ENCODE measurements around the gene SNAPC4. TPM values are rescaled to one million over a fixed set of nuclear protein-coding genes. Genes with fewer than 3 reads are reported as not detected.

The SNAPC4 gene
- total and polyA plus RNA-seq, 2 of the 8 experiments (the other 6 are each of a cell fraction or from before 2014, with no cell fraction given), result 6.9 to 18.1 TPM

GRCh38 chr9:136365775-136366222, 34.2 kb downstream of the SNAPC4 start:
- no peak overlapping the region for H2BK20ac ChIP-seq (ENCODE audit: low read length)
- no peaks in the 10 kb centered on the region for H3K79me2 ChIP-seq (ENCODE audit: control insufficient read depth in 1 of 2, insufficient read depth in 2 of 2, low read length in 2 of 2)
- TF ChIP-seq NRF1 (IDR thresholded peaks at IDR 0.05; ENCODE audit: low read depth, low read length) (no peak), TCF12 (IDR thresholded peaks at IDR 0.05; ENCODE audit: low read depth, low read length) (no peak), SAP30 (IDR thresholded peaks at IDR 0.05; ENCODE audit: insufficient read depth, insufficient replicate concordance, low read length) (no peak), SP1 (IDR thresholded peaks at IDR 0.05; ENCODE audit: low read depth, low read length) (no peak), CHD2 (IDR thresholded peaks at IDR 0.05; ENCODE audit: low read length) (no peak), FOSL1 (IDR thresholded peaks at IDR 0.05; ENCODE audit: insufficient read depth, low read depth, low read length) (no peak), TBP (IDR thresholded peaks at IDR 0.05; ENCODE audit: low read depth, low read length) (no peak), POLR2AphosphoS5 (IDR thresholded peaks at IDR 0.05; ENCODE audit: low read depth, low read length) (no peak), BRCA1 (IDR thresholded peaks at IDR 0.05; ENCODE audit: low read depth, low read length) (no peak), PHF8 (conservative IDR thresholded peaks at IDR 0.05; ENCODE audit: low read depth, low read length) (no peak), GABPA (IDR thresholded peaks at IDR 0.05; ENCODE audit: borderline replicate concordance, insufficient read depth, low read length) (no peak), RBBP5 (IDR thresholded peaks at IDR 0.05; ENCODE audit: borderline replicate concordance, low read depth, low read length) (no peak), RFX5 (IDR thresholded peaks at IDR 0.05; ENCODE audit: borderline replicate concordance, low read depth, low read length) (no peak), SP4 (IDR thresholded peaks at IDR 0.05; ENCODE audit: low read length) (no peak), YY1 (IDR thresholded peaks at IDR 0.05; ENCODE audit: low read depth, low read length) (no peak)
- no peak overlapping the region for H2BK5ac ChIP-seq (ENCODE audit: low read depth, low read length)
- H2BK12ac ChIP-seq (ENCODE audit: low read depth, low read length), result no peak overlapping the region
- peaks cover 0 to 8% (median under 1%) of the 10 kb centered on the region in 4 experiments; a peak in 3 of 7 replicates for H3K4me1 ChIP-seq (replicated peaks in 1 of 4; ENCODE audit: control insufficient read depth in 3 of 4, insufficient read depth in 4 of 4, low read length in 3 of 4)
- no peak overlapping the region for H4K91ac ChIP-seq (replicated peaks; ENCODE audit: insufficient read length, low read length)
- peaks cover 3% of the 10 kb centered on the region for H3K79me1 ChIP-seq (ENCODE audit: low read depth, low read length)
- H3K27ac ChIP-seq (ENCODE audit: low read depth, low read length), result no peak overlapping the region; the same call in 1 of the 2 replicates
- peaks cover 0 to 3% of the 10 kb centered on the region in 2 experiments; a peak in 1 of 4 replicates for H3K9me3 ChIP-seq (ENCODE audit: insufficient read depth in 2 of 2, low read depth in 1 of 2, low read length in 1 of 2)
- CTCF ChIA-PET (ENCODE audit: partially characterized antibody), result interaction anchor here (0.9 to 7.1 kb wide), 10 partner anchors 9 to 252 kb away, joined by 3 to 80 read pairs (median 6); no protein-coding TSS in a partner anchor
- H3K14ac ChIP-seq (ENCODE audit: insufficient read length), result no peak overlapping the region
- POLR2A ChIA-PET (ENCODE audit: partially characterized antibody), result interaction anchor here (0.8 to 15.8 kb wide), 12 partner anchors 10 to 361 kb away, joined by 4 to 137 read pairs (median 4); partner anchors contain the start of genes CARD9 and SNAPC4
- no peak overlapping the region for H4K5ac ChIP-seq (ENCODE audit: insufficient read length, low read depth, low read length)
- peaks cover 0 to 2% (median 0%) of the 10 kb centered on the region in 4 experiments; a peak in 2 of 7 replicates for H3K27me3 ChIP-seq (replicated peaks in 1 of 4; ENCODE audit: control insufficient read depth in 3 of 4, extremely low read depth in 1 of 4, insufficient read depth in 3 of 4, low read length in 3 of 4)
- WGBS, 2 experiments (ENCODE audit: extremely low coverage in 1 of 2, insufficient coverage in 1 of 2, insufficient read length in 1 of 2, insufficient replicate concordance in 2 of 2, low coverage in 1 of 2, low lambda C conversion rate in 2 of 2, missing lambda C conversion rate in 1 of 2), result 93% methylated on average over 6 of the region's 9 CpGs; no CpG with 5 or more reads in 1 of the 2 experiments
- no peak overlapping the region for H2BK120ac ChIP-seq (replicated peaks; ENCODE audit: low read depth, low read length)
- no peak overlapping the region for H2BK15ac ChIP-seq (ENCODE audit: low read length)
- no peak overlapping the region for H3K9ac ChIP-seq (replicated peaks in 1 of 4; ENCODE audit: extremely low read depth in 1 of 4, low read depth in 3 of 4, low read length in 3 of 4)
- H4K8ac ChIP-seq (ENCODE audit: extremely low read depth, insufficient read depth, low read length), result no peak overlapping the region; the same call in none of the 2 replicates
- peaks cover 0 to 7% of the 10 kb centered on the region in 2 experiments for H4K20me1 ChIP-seq (replicated peaks in 1 of 2; ENCODE audit: control insufficient read depth in 1 of 2, insufficient read depth in 2 of 2, low read length in 2 of 2)
- no peak overlapping the region for H3K4me2 ChIP-seq (ENCODE audit: insufficient read depth in 1 of 2, low read depth in 2 of 2, low read length in 2 of 2)
- H3K23ac ChIP-seq (ENCODE audit: insufficient read length), result no peak overlapping the region
- no peaks in the 10 kb centered on the region; the same call in 1 of the 2 replicates for H3K23me2 ChIP-seq (ENCODE audit: low read depth, low read length)
- H3K36me3 ChIP-seq (ENCODE audit: control insufficient read depth in 2 of 4, insufficient read depth in 4 of 4, low read length in 3 of 4), result peaks cover 0 to 2% (median 0%) of the 10 kb centered on the region in 4 experiments; a peak in 1 of 8 replicates
- FAIRE-seq (no peak), DNase-seq (ENCODE audit: low read depth in 1 of 2, low spot score in 2 of 2) (no peak)
- no peak overlapping the region for H3K4ac ChIP-seq (replicated peaks; ENCODE audit: insufficient read length, low read depth, low read length)
- no peak overlapping the region for H2AFZ ChIP-seq (ENCODE audit: low read length)
- no peak overlapping the region for H3K56ac ChIP-seq (replicated peaks; ENCODE audit: insufficient read length, low read depth, low read length)
- no peak overlapping the region for H2AK5ac ChIP-seq (ENCODE audit: low read depth, low read length)
- H3K4me3 ChIP-seq (ENCODE audit: extremely low read depth in 1 of 4, insufficient read depth in 2 of 4, low read depth in 3 of 4, low read length in 4 of 4), result no peak overlapping the region
- H3K18ac ChIP-seq (ENCODE audit: extremely low read depth, low read length), result no peak overlapping the region
